Left hindlimb (tissue), 1 donor: Measurements from ENCODE around the gene AUNIP.

Experiments used
- DNase-seq: peaks from one replicate; pipeline ENCODE4 v3.0.0-alpha.2; 2018

The AUNIP gene

DNA sequence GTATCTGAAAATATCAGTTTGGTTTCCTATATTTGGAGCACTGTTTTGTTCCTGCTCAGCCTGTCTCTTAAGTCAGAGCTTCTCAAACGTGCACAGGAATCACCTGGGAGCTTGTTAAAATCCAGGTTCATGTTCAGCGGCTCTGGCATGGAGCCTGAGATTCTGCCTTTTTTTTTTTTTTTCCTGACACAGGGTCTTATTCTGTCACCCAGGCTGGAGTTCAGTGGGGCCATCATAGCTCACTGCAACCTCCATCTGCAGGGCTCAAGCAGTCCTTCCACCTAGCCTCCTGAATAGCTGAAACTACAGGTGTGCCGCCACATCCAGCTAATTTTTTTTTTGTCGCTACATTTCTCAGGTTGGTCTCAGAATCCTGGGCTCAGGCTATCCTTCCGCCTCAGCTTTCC, 71.5 kb downstream of the AUNIP start:
- no peak for DNase-seq

DNA sequence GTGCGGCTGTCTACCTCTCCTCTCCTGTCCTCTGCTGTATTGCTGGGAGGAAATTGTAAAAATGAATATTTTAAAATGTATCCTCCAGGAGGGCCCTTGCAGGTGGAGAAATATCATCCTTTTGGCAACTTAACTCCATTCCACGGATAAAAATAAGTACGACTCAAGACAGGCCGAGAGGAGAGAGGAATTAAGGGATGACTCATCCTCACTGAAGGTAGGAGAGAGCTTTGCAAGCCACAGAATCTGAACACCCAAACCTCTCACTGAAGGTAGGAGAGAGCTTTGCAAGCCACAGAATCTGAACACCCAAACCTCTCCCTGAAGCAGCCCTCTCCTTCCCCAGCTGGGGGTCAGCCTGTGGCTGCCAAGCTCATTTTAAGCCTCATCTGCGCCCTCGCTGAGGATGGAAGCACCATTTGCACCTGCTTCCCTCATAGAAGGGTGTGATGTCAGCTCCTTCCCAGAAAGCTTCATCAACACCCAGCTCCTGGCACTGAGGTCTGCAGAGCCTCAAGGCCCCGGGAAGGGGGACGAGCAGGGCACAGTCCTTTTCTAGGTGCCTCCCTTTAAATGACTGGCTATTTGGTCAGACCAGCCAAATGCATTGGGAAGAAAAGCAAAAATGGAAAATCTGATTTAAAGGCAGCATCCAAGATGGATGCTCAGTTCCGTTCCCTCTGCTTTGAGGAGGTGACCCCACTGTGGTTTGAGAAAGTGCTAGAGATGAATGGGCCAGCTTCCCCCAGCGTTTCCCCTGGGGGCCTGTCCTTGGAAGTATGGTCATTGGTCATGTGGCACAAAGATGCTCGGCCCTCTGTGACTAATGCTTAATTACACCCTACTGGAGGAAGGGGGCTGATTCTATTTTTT, 72.1 kb downstream of the AUNIP start:
- DNase-seq: peak; percentile 35

DNA sequence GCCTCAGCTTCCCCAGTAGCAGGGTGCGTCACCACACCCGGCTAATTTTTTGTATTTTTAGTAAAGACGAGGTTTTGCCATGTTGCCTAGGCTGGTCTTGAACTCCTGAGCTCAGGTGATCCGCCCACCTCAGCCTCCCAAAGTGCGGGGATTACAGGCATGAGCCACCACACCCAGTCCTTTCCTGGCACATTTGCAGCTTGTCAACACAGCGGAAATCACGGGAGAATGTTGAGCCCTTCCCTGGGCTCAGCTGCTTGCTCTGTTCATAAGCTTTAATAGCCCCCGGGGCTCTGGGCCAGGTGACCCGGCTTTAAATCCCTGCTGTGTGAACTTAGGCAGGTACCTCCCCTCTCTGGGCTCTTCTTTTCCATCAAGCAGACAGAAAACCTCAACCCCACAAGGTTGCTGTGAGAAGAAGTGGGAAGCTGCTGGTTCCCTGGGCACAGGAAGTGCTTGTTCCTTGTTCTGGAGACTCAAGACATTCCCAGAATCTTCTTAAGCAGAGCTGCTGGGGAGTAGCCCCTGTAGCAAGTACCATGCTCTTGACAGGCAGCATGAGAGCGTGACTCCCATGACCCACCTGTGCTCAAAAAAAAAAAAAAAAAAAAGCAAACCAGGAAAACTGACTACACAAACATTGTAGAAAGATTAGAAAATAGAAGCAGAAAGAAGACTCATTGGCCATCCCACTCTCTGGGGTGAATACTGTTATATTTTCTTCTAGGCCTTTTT, 73.8 kb downstream of the AUNIP start:
- no peak for DNase-seq

DNA sequence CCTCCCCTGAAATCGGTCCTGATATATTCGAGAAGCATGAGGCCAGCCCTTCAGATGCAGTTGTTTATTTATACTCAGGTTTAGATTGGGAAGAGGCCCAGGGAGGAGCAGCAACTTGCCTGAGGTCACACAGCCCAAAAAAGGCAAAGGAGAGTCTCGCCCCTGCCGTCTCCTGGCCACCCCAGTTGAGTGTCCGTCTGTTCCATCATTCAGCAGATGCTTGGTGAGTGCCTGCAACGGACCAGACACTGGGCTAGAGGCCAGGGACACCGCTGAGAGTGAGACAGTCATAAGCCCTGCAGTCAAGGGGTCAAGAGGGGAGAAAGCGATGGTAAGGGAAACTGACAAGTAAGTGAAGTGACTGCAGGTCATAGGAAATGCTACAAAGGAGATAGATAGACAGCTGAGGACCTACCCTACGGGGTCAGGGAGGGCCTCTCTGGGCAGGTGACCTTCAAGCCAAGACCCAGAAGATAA, 74.6 kb downstream of the AUNIP start:
- peak; percentile 26 for DNase-seq
